GM12801 (cell line): ENCODE results near the gene ALOX5AP.

ENCODE experiments used
- CTCF ChIP-seq: IDR thresholded peaks from one replicate; pipeline ENCODE4 v1.5.1; 2011; ENCODE audit warnings: control low read depth; ENCODE audit not compliant: insufficient read length; ENCODE audit errors: extremely low read depth

Gene ALOX5AP

GRCh38 chr13:30715372-30715756, 20.0 kb upstream of the ALOX5AP start:
- TF ChIP-seq CTCF, result no peak

GRCh38 chr13:30715837-30716236, 19.5 kb upstream of the ALOX5AP start:
- TF ChIP-seq CTCF, result no peak

- no peak for TF ChIP-seq CTCF
These were observed 16.4 kb upstream of the ALOX5AP start for GRCh38 chr13:30718661-30719524.

GRCh38 chr13:30719525-30719914, 15.8 kb upstream of the ALOX5AP start:
- TF ChIP-seq CTCF, result no peak

GRCh38 chr13:30720172-30720869, 15.0 kb upstream of the ALOX5AP start:
- no peak for TF ChIP-seq CTCF

GRCh38 chr13:30721936-30722335, 13.4 kb upstream of the ALOX5AP start:
- TF ChIP-seq CTCF, result no peak

GRCh38 chr13:30722361-30722760, 13.0 kb upstream of the ALOX5AP start:
- no peak for TF ChIP-seq CTCF
